Measurements from ENCODE around the gene OR14A16. TPM values are rescaled to one million over a fixed set of nuclear protein-coding genes. Genes with fewer than 3 reads are reported as not detected.

Gene OR14A16
- total RNA-seq, 4 donors from 2014 or later = not detected

DNA sequence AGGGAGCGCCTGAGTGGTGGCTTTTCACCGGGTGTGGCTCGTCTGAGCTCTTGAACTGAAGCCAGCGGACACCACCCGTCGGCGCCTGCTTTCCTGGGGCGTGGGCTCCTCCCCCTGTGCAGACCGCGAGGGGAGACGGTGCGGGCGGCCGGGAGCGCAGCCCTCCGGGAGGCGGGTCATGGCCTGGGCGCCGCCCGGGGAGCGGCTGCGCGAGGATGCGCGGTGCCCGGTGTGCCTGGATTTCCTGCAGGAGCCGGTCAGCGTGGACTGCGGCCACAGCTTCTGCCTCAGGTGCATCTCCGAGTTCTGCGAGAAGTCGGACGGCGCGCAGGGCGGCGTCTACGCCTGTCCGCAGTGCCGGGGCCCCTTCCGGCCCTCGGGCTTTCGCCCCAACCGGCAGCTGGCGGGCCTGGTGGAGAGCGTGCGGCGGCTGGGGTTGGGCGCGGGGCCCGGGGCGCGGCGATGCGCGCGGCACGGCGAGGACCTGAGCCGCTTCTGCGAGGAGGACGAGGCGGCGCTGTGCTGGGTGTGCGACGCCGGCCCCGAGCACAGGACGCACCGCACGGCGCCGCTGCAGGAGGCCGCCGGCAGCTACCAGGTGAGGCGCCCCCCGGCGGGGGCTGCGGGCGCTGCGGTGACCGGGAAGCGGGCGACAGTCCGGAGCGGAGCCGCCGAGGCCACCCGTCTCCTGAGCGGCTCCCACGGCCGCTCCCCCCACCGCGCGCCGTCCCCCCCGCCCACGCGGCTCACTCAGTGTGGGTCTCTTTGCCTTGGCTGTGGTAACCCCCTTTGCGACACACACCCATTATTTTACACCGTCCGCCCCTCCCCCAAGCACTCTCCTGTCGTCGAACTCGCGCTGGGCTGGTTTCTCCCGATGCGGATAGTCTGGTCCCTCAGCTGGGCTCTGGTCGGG is 33.4 kb upstream of the OR14A16 start, which contains the start of gene TRIM58:
Gene TRIM58, plus strand, starts transcription at position 119 of the 916 bp plus-strand sequence. Its CDS starts 60 bp downstream, at position 179.
- DNase-seq (ENCODE audit: low spot score in 2 of 2) = peak in 1 of 2 donors; percentile 89
- TF ChIP-seq POLR2A (IDR thresholded peaks at IDR 0.05) = no peak
- TF ChIP-seq, protein P1, sequence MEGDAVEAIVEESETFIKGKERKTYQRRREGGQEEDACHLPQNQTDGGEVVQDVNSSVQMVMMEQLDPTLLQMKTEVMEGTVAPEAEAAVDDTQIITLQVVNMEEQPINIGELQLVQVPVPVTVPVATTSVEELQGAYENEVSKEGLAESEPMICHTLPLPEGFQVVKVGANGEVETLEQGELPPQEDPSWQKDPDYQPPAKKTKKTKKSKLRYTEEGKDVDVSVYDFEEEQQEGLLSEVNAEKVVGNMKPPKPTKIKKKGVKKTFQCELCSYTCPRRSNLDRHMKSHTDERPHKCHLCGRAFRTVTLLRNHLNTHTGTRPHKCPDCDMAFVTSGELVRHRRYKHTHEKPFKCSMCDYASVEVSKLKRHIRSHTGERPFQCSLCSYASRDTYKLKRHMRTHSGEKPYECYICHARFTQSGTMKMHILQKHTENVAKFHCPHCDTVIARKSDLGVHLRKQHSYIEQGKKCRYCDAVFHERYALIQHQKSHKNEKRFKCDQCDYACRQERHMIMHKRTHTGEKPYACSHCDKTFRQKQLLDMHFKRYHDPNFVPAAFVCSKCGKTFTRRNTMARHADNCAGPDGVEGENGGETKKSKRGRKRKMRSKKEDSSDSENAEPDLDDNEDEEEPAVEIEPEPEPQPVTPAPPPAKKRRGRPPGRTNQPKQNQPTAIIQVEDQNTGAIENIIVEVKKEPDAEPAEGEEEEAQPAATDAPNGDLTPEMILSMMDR (IDR thresholded peaks at IDR 0.05) = no peak
- intact Hi-C loops (cut with DNase I; ENCODE audit: low total_unique reads) = loop anchor here (5.0 kb wide), 1 partner anchor 1870 kb away; no protein-coding TSS in a partner anchor
- peak within 1 kb of the TSS; percentile 8 for H3K4me3 ChIP-seq (ENCODE audit: low read depth, poor library complexity, severe bottlenecking)
- WGBS, 2 donors = 4 to 9% methylated on average over 24 to 27 of the region's 109 CpGs

DNA sequence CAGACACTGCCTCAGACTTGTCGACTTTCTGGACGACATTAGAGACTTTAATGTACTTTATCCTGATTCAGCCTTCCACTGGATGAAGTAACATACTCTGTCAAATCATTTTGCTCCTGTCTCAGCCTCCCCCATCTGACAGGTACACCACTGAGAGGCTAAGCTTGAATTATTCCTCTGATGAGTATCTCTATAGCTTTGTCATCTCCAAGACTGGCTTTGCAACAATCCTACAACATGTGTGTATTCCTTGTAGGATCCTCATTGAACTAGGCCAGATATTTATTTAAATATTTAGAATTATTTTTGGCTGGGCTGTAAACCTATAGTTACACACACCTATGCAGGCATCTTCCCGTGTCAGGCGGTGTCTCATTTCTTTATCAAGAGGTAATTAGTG is 32.0 kb upstream of the OR14A16 start:
- DNase-seq (ENCODE audit: low spot score in 2 of 2) = no peak
- TF ChIP-seq, protein P1 (IDR thresholded peaks at IDR 0.05) = no peak
- TF ChIP-seq POLR2A (IDR thresholded peaks at IDR 0.05) = no peak
- intact Hi-C loops (cut with DNase I; ENCODE audit: low total_unique reads) = loop anchor here (5.0 kb wide), 1 partner anchor 1869 kb away; no protein-coding TSS in a partner anchor
- WGBS, 2 donors = 87 to 89% methylated on average over 4 of the region's 4 CpGs
- no peak overlapping the region for H3K4me3 ChIP-seq (ENCODE audit: low read depth, poor library complexity, severe bottlenecking)

DNA sequence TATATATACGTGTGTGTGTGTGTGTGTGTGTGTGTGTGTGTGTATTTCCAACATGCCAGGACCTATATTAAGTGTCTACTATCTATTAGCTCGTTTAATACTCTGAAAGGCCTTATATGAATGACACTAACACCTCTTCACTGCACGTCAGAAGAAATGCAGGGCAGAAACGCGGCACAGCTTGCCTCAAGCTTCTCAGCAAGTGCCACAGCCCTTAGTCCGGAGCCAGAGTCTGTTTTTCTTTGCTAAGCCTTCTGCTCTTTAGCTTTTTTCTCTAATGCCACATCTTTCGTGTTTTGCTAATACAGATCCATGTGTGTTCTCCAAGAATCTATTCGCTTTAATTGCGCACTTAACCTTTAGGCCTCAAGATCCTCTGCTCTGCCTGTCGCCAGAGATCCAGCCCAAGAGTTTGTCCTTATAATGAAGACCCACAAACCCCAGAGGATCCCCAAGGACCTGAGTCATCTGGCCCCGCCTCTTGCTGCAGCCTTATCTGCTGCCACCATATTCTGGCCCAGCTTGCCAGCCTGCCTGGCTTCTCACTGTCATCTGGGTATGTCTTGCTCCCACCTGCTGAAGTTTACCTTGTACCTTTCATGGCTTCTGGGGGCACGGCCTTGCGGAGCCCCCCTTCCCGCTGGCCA is 31.1 kb upstream of the OR14A16 start:
- no peak overlapping the region for H3K4me3 ChIP-seq (ENCODE audit: low read depth, poor library complexity, severe bottlenecking)
- WGBS, 2 donors = 83 to 84% methylated on average over 14 of the region's 14 CpGs
- no peak for DNase-seq (ENCODE audit: low spot score in 2 of 2)
- TF ChIP-seq, protein P1 (IDR thresholded peaks at IDR 0.05) = no peak
- no peak for TF ChIP-seq POLR2A (IDR thresholded peaks at IDR 0.05)
- intact Hi-C loops (cut with DNase I; ENCODE audit: low total_unique reads) = loop anchor here (5.0 kb wide), 1 partner anchor 1868 kb away; no protein-coding TSS in a partner anchor

DNA sequence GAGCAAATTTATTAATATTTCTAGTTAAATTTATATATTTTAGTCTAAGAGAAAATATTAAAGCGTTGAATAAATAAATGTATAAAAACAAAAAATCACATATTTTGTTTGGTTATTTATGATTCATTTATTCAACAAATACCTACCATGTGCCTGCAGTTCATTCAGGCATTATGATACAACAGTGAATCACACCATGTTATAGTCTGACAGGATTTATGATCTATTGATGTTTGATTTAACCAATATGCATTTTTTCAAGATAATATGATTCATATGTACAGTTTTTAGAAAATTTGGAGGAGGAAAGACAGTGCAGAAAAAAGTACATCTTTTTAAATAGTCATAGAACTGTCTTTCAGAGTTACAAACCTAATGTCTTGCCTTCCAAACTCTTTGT is 25.7 kb upstream of the OR14A16 start:
- WGBS, 2 donors = 80 to 83% methylated on average over 1 of the region's 1 CpG
- no peak for DNase-seq (ENCODE audit: low spot score in 2 of 2)
- intact Hi-C loops (cut with DNase I; ENCODE audit: low total_unique reads) = no loop called here
- H3K4me3 ChIP-seq (ENCODE audit: low read depth, poor library complexity, severe bottlenecking) = no peak overlapping the region
- TF ChIP-seq, protein P1 (IDR thresholded peaks at IDR 0.05) = no peak
- no peak for TF ChIP-seq POLR2A (IDR thresholded peaks at IDR 0.05)

DNA sequence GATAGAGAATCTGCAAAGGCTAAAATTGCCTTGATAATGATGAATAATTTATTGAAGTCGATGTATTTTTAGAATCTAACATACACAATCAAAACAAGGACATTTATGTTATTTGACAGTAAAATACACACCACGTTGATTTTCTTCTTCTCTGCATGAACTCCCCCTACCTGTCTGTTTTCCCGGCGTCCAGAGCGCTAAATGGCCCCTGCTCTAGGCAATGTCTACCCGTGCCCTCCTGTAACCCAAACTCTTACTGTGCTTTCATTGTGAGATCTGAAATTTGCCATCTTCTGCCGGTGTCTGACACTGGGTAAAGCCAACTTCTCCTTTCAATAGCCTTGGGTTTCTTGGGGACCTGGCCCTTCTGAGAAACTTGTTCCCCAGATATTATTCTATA is 24.4 kb upstream of the OR14A16 start:
- 81 to 90% methylated on average over 7 of the region's 7 CpGs for WGBS, 2 donors
- DNase-seq (ENCODE audit: low spot score in 2 of 2) = no peak
- H3K4me3 ChIP-seq (ENCODE audit: low read depth, poor library complexity, severe bottlenecking) = no peak overlapping the region
- intact Hi-C loops (cut with DNase I; ENCODE audit: low total_unique reads) = no loop called here
- no peak for TF ChIP-seq POLR2A (IDR thresholded peaks at IDR 0.05)
- TF ChIP-seq, protein P1 (IDR thresholded peaks at IDR 0.05) = no peak
